HG03280 (cell line): ENCODE data around the gene CCDC85C.

ENCODE experiments used
- ATAC-seq: cut with Tn5 transposase; IDR thresholded peaks from one replicate; pipeline ENCODE4 v1.9.1; 2021; ENCODE audit warnings: mild to moderate bottlenecking, moderate library complexity; ENCODE audit not compliant: unreplicated experiment

The CCDC85C gene

DNA sequence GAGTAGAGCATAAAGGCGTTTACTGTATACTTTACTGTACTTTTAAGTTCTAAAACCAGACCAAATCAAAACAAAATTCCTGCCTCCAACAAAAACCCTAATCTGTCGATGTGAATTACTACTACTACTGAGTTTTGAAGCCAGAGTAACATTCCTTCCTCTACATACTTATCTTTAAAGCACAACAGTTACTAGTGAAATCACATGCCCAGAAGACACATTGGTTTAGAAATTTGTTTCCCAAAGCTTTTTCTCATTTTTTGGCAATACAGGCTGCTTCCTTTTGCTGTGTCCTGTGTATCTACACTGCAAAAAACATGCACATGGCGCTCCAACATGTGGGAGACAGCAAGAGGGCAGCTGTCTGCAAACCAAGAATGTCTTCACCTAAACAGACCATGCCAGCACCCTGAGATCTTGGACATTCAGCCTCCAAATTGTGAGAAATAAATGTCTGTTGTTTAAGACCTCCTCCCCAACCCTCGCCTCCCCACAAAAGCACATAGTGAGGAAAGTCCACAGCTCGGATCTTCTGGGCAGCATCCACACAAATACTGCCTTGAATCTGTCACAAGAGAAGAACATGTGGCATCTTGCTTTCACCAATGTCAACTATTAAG, 144.4 kb downstream of the CCDC85C start:
- no peak for ATAC-seq

- no peak for ATAC-seq
These were observed 149.8 kb downstream of the CCDC85C start for GRCh38 chr14:99454246-99454645.

DNA sequence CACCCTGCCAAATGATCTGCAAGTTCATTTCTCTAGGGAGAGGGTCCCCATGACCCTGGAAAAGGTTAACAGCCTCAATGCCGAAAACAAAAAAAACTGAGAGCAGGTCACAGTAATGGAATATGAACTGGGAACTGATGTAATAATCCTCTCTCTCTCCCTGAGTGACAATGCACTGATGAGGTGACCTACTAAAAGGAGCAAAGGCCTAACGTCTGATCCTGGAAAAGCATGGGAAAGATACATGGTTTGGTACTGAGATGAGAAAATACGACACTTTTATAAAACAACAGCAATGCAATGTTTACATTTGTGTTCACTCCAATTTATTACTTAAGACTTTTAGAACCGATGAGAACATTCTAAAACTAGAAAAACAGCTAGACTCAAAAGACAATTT, 151.0 kb downstream of the CCDC85C start:
- ATAC-seq, result no peak

DNA sequence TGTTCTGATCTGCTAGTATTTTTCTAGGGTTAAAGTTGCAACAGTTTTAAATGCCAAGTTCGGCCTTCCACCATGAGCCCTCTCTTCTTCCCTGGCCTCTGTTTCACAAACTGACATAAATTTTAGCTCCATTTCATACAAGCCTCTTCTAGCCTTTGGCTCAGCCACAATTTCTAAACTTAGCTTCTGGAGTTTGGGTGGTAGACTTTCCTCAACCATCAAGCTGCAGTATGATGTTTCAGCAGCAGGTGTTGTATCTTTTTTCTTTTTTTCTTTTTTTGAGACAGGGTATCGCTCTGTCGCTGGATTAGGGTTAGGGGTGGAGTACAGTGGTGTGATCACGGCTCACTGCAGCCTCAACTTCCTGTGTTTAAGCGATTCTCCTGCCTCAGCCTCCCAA, 152.8 kb downstream of the CCDC85C start:
- ATAC-seq, result no peak

- ATAC-seq, result no peak
These were observed 153.7 kb downstream of the CCDC85C start for GRCh38 chr14:99450266-99450665.
